Neutrophil (primary cell): Measurements from ENCODE around the gene LDLRAD4.

ENCODE experiments used
- H3K27ac ChIP-seq: fragments of 200-600 bp; sonication (generic); 2 replicates; pipeline ENCODE4 v1.5.1; 2016; ENCODE audit warnings: mild to moderate bottlenecking, moderate library complexity
- H3K27me3 ChIP-seq: fragments of 200-600 bp; sonication (generic); 2 replicates; pipeline ENCODE4 v1.6.0; 2016; ENCODE audit warnings: mild to moderate bottlenecking
- H3K36me3 ChIP-seq: fragments of 200-600 bp; sonication (generic); 2 replicates; pipeline ENCODE4 v1.5.1; 2017
- H3K4me1 ChIP-seq, 2 experiments: fragments of 200-600 bp in 1 of 2; sonication (generic) in 1 of 2; 1 replicate in 1 of 2; 2 replicates in 1 of 2; pipeline versions ENCODE4 v1.5.1 to v1.6.1; 2013 to 2016; ENCODE audit warnings: low read depth in 1 of 2, low read length in 1 of 2, mild to moderate bottlenecking in 1 of 2, moderate library complexity in 1 of 2; ENCODE audit not compliant: control insufficient read depth in 1 of 2, insufficient read depth in 1 of 2
- H3K4me3 ChIP-seq, 2 experiments: fragments of 200-600 bp in 1 of 2; sonication (generic) in 1 of 2; 1 replicate in 1 of 2; 2 replicates in 1 of 2; pipeline ENCODE4 v1.5.1; 2013 to 2016; ENCODE audit warnings: low read depth in 1 of 2, low read length in 1 of 2, mild to moderate bottlenecking in 1 of 2, moderate library complexity in 1 of 2
- H3K9me3 ChIP-seq: fragments of 200-600 bp; sonication (generic); 2 replicates; pipeline ENCODE4 v1.5.1; 2016
- TF ChIP-seq, protein P1 (sequence below): fragments of 200-600 bp; sonication (generic); IDR thresholded peaks from 2 replicates; pipeline ENCODE4 v1.5.1; 2016; ENCODE audit warnings: antibody characterized with exemption

LDLRAD4 gene

DNA sequence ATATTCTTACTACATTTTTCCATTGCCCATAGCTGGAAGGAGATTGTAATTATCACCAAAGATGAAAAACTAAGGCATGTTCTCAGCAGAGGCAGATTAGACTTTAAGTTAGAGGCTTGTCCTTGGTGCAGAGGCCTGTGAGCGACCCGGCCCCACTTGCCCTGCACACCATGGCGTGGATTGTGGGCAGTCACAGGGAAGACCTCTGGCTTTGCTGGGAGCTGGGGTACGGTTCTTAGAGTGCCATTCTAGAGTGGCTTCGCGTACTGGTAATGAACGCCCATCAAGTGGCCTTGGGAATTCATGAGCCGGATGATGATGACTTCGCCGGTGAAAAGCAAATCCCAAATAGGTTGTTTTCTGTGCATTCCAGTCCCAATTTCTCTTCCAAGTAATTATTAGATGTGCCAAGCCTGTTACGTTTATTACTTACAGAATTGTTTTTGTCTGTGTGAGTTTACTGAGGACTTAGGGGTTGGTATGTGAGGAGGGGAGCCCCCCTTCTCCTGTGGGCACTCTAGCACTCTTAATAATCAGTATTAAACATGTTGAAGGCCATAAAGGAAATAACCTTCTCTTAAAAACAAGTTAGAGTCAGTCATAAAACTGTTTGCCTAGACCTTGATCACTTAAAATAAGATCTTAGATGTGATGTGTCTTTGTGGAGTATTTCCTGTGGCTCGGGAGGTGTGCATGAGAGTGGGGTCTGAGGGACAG lies 90.6 kb downstream of the LDLRAD4 start:
- Histone ChIP-seq H3K27me3 (peaks cover 5% of the 10 kb centered on the region), H3K27ac (no peak overlapping the region), H3K9me3 (no peaks in the 10 kb centered on the region), H3K4me3 (no peak overlapping the region), H3K4me1 (no peaks in the 10 kb centered on the region), H3K36me3 (no peaks in the 10 kb centered on the region)
- TF ChIP-seq, protein P1, sequence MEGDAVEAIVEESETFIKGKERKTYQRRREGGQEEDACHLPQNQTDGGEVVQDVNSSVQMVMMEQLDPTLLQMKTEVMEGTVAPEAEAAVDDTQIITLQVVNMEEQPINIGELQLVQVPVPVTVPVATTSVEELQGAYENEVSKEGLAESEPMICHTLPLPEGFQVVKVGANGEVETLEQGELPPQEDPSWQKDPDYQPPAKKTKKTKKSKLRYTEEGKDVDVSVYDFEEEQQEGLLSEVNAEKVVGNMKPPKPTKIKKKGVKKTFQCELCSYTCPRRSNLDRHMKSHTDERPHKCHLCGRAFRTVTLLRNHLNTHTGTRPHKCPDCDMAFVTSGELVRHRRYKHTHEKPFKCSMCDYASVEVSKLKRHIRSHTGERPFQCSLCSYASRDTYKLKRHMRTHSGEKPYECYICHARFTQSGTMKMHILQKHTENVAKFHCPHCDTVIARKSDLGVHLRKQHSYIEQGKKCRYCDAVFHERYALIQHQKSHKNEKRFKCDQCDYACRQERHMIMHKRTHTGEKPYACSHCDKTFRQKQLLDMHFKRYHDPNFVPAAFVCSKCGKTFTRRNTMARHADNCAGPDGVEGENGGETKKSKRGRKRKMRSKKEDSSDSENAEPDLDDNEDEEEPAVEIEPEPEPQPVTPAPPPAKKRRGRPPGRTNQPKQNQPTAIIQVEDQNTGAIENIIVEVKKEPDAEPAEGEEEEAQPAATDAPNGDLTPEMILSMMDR: no peak

GRCh38 chr18:13309748-13310670 lies 91.4 kb downstream of the LDLRAD4 start:
- H3K4me1 ChIP-seq: no peaks in the 10 kb centered on the region

DNA sequence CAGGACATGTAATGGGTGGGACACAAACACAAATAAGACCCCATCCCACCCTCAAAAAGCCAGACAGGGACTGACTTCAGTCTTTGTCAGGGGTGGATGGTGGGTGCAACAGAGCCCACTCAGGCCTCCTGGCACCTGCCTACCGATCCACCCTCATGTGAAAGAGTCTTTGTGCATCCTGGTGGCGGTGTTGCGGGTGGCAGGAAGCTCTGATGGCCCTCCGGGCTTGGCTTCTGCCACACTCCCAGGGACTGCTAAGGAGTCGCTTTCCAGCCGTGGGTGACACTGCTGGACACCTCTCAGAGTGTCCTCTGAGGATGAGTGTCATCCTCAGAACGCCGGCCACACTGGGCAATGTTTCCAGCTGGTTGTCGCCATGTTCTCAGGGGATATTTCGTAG lies 92.6 kb downstream of the LDLRAD4 start:
- Histone ChIP-seq H3K4me1 (no peaks in the 10 kb centered on the region), H3K9me3 (no peaks in the 10 kb centered on the region), H3K4me3 (no peak overlapping the region), H3K36me3 (no peaks in the 10 kb centered on the region), H3K27ac (no peak overlapping the region), H3K27me3 (peaks cover 5% of the 10 kb centered on the region)
- TF ChIP-seq, protein P1: no peak

More at GRCh38 chr18:13309748-13310670, 91.4 kb downstream of the LDLRAD4 start:
- Histone ChIP-seq H3K4me3 (no peak overlapping the region), H3K36me3 (no peaks in the 10 kb centered on the region), H3K9me3 (no peaks in the 10 kb centered on the region), H3K27ac (no peak overlapping the region), H3K27me3 (peaks cover 5% of the 10 kb centered on the region)
- TF ChIP-seq, protein P1: no peak

DNA sequence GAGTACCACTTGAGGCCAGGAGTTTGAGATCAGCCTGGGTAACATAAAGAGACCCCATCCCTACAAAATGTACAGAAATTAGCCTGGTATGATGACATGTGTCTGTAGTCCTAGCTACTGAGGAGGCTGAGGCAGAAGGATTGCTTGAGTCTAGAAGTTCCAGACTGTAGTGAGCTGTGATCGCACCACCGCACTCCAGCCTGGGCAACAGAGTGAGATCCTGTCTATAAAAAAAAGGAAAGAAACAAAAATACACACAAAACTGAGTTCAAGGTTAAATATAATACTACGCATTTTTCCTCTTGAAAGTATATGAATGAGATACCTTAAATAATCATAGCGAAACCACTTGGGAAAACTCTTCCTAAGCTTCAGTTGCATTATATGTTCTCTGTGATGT lies 94.0 kb downstream of the LDLRAD4 start:
- peaks cover 5% of the 10 kb centered on the region for H3K27me3 ChIP-seq
- H3K36me3 ChIP-seq: no peaks in the 10 kb centered on the region
- no peak overlapping the region for H3K27ac ChIP-seq
- no peaks in the 10 kb centered on the region for H3K4me1 ChIP-seq
- TF ChIP-seq, protein P1: no peak
- H3K9me3 ChIP-seq: no peaks in the 10 kb centered on the region
- no peak overlapping the region for H3K4me3 ChIP-seq

DNA sequence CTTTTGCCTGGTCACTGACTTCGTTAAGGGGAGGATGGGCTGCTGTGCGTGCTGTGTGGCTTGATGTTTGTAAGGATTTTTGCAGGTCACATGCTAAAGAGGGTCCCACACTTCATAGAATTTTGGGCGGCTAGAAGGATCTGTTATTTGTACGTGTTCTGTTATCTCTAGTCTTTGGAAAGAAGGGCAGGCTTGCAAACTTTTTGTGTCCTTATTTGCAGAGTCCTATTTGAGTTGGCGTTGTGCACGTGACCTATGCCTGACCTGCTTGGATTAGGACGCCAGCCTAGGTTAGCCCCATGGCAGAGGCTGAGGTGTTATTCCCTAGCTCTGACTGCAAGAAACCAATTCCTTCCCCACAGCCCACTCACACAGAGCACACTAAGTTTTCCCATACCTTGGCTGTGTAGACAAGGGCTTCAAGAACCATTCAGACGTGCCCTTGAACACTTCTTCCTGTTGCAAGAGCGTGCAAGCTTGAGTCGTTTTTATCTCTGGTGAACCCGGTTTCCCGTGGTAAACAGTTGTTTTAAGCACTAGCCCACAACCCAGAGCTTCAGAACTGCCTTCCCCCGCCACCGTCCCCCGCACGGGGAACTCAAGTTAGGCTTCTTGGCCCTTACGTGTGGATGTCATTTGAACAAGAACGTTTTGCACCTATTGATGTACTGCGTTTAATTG lies 94.6 kb downstream of the LDLRAD4 start:
- no peak overlapping the region for H3K27ac ChIP-seq
- H3K9me3 ChIP-seq: no peaks in the 10 kb centered on the region
- no peak overlapping the region for H3K4me3 ChIP-seq
- TF ChIP-seq, protein P1: no peak
- H3K4me1 ChIP-seq: no peaks in the 10 kb centered on the region
- H3K27me3 ChIP-seq: peaks cover 5% of the 10 kb centered on the region
- H3K36me3 ChIP-seq: no peaks in the 10 kb centered on the region
